NCI-H2196 (cell line): ENCODE data around the gene LRRC34.

Experiments
- DNase-seq: peaks from one replicate; lab custom pipeline; 2025; ENCODE audit not compliant: unreplicated experiment; lab: John Stamatoyannopoulos, UW

The LRRC34 gene, protein sequence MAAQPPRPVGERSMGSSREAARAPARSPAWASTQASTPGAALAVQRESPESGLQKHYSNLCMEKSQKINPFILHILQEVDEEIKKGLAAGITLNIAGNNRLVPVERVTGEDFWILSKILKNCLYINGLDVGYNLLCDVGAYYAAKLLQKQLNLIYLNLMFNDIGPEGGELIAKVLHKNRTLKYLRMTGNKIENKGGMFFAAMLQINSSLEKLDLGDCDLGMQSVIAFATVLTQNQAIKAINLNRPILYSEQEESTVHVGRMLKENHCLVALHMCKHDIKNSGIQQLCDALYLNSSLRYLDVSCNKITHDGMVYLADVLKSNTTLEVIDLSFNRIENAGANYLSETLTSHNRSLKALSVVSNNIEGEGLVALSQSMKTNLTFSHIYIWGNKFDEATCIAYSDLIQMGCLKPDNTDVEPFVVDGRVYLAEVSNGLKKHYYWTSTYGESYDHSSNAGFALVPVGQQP

DNA sequence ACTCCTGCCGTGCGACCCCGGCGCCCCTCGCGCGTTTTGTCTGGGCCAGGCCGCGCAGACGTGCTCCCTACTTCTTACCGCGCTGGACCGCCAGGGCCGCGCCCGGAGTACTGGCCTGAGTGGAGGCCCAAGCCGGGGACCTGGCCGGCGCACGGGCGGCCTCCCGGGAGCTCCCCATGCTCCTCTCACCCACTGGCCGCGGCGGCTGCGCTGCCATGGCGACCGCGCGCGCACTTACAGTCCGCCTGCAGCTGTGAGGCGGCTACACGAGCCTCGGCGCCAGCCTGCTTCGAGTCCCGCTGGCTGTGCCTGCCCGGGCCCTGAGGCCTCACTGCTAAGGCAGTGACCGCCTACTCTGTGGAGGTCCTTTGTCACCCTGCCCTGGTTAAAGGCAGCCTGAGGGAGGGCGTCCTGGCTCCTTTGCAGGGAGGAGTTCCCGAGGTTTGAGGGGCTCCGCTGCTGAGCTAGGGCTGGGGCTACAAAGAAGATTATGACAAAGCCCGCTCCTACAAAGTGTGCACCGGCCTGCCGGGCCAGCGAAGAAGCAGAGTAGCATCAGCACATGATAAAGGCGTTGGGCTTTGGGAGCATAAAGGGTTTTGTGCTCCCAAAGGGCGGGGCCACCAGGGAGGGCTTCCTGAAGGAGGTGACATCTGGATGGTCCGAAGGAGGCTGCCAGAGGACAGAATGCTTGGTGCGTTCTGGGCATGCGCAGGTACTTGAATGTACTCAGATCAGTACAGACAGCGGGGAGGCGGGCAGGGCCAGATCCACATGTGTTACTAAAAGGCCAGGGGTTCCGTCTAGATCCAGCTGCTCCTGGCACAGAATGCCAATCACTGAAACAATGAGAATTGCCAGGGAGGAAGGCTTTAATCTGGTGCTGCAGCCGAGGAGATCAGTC lies at the start of gene LRRC34, which contains the start of gene LRRIQ4:
TSS of gene LRRC34 (minus strand) at position 573 of the 904 bp plus-strand sequence. CDS start at position 217, 356 bp downstream.
TSS of gene LRRIQ4 (plus strand) at position 539 of the 904 bp plus-strand sequence. CDS start 9,052 bp downstream, outside the sequence.
- peak; percentile 97 for DNase-seq

DNA sequence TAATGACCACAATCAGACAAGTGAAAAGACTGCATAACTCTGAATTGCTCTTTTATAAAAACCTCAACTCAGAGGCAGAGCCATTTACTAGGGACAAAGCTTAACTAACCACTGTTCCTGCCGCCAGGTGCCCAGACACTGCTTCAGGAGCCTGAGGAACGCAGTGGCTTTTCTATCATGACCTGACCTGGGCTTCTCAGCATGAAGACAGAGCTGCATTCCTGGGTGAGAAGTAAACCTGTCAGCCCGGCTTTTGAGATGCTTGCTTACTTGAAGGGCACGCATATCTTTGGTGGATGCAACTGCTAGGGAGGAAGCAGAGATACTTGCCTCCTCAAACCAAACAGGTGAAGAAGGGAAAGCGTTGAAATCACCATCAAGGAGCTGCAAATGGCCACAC lies 49.2 kb upstream of the LRRC34 start:
- no peak for DNase-seq

DNA sequence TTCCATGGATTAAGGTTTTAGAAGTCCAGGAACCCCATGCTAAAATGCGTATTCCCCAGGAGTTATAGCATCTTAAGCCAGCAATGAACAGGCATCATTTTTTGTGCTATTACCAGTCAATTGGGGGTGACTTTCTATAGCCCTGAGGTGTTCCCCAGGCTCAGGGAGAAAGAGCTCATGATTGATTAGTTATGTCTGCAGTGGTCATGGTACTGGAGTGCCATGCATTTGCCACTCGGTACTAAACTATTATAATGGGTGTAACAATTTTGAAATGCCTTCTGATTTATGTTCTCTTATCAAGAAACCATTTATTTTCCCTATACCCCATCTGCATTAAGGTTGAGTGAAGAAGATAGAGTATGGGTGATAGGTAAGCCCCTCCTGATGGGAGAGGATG lies 45.1 kb upstream of the LRRC34 start:
- DNase-seq: no peak

DNA sequence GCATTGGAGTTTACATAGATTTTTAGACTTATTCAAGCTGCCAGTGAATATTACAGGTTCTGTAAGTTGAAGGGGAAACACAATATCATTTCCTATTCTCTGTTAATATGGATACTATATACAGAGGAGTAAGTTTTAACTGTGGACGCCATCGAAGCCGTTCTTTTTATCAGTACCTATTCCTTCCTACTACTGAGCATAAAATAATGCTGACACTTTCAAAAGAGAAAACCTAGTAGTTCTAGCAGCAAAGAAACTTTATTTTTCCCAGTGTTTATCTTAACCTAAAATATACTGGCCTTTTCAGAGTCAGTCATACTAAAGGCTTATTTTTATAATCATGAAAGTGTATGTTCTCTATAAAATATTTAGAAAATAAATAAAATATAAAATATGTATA lies 42.8 kb upstream of the LRRC34 start:
- DNase-seq: no peak

DNA sequence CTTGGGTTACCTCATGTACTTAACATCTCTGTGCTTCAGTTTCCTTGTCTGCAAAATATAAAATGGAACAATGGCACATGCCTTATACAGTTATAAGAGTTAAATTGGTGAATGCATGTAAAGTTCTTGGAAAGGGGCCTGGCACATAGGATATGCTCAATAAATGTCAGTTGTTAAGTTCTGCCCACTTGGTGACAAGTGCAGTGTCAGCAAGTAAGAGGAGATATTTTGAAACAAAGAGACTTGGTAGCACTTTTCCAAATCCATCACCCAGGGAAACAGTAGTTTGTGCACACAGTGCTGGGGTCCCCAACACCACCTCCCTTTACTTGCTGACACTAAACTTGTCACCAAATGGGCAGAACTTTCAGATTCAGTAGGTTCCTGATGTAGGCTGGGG lies 37.9 kb upstream of the LRRC34 start:
- DNase-seq: no peak

DNA sequence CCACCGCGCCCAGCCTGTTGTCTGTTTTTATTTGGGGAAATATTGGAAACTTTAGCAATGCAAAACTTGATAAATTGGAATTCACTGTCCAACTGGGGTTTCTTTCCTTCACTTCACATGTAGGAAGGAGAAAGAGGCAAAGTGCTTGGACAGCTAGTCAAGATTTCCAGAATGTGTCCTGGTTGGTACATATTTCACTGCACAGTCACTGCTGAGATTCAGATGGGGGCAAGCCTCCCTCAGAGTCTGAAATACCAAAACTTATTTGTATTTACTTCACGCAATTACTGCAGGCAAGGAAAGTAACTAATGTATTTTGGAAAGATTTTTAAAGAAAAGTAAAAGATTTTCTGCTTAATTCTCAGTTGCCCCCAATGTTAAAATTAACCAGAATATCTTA lies 36.0 kb upstream of the LRRC34 start:
- DNase-seq: no peak

DNA sequence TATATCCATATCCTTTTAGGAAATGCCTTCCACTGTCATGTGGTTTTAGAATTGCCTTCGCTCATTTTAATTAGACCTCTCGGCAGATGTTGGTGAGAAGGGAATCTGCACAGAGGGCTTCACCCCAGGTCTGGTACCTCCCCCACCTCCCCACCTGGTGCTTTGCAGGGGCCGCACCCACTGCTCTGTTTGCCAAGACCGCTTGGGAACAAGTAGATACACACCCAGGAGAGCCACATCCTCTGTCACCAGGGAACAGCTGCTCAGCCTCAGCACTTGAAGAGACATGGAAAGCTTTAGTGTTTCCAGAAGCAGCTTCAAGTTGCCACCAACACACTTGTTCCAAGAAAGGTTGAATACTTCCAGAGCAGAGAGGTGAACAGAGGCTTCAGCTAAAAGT lies 35.2 kb upstream of the LRRC34 start:
- DNase-seq: peak; percentile 53

DNA sequence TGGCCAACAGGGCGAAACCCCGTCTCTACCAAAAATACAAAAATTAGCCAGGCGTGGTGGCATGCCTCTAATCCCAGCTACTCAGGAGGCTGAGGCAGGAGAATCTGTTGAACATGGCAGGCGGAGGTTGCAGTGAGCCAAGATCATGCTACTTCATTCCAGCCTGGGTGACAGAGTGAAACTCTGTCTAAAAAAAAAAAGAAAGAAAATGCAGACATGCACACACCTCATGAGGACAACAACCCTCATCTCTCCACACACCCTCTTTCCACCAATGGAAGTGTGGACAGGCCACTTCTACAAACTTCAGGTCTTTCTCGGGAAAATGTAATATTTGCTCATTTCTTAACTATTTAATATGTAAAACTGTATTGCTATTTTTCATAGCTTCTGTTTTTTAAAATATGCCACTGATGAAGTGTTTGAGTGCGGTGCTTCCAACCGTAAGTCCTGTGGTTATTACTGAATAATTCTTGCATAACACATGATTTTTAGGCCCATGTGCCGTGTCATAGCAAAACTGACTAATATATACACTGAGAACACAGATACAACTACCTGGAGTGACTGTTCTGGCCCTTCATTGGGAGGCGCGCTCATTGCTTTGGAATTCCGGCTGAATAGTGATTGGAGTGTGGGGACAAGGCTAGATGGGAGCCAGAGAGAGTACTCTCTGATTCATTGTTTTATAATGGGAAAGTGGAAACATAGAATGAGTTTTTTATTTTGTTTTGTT lies 33.9 kb upstream of the LRRC34 start:
- DNase-seq: no peak

DNA sequence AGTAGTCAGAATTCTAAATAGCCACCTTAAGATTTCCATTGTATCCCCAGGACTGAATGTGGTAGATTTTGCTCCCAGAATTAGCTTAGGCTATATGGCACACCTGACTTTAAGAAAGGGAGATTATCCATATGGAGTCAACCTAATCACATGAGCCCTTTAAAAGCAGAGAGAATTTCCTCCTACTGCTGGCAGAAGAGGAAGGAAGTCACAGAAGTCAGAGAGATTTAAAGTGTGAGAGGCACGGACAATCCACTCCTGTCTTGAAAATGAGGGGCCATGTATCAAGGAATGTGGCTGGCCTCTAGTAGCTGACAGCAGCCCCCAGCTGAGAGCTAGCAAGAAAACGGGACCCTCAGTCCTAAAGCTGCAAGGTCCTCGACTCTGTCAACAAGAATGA lies 30.3 kb upstream of the LRRC34 start:
- DNase-seq: no peak

DNA sequence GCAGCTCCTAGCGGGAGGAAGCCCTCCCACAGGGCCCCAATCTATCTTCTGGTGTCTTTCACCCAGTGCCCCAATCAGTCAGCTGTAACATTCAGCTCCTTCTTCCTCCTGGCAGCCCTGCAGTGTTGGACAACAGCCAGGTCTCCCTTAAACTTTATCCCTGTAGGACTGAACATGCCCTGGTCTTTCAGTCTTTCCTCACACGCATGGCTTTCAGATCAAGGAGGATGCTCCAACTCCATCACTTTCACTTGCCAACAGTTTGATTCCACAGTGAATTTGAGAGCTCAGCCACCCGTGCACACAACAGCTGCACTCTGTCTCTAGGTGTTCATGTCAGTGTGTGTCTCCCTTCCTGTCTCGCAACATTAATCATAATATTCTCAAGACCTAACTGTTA lies 28.5 kb upstream of the LRRC34 start:
- peak; percentile 22 for DNase-seq

DNA sequence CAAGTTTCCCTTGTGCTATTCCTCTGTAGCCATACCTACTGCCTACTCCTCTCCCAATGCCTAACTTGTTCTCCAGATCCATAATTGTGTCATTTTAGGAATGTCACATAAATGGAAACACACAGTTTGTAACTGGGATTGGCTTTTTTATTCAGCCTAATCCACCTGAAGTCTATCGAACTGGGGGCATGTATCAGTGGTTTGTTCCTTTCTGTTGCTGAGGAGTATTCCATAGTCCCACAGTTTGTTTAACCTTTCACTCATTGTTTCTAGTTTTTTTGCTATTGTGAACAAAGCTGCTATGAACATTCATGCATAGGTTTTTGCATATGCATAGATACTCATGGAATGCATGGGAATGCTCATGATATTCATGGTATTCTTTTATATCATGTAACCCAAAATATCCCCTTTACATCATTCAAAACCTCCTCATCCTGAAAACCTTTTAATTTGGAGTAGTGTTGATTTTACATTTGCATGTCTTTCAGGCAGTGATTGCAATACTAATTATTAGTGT lies 25.9 kb upstream of the LRRC34 start:
- DNase-seq: no peak

DNA sequence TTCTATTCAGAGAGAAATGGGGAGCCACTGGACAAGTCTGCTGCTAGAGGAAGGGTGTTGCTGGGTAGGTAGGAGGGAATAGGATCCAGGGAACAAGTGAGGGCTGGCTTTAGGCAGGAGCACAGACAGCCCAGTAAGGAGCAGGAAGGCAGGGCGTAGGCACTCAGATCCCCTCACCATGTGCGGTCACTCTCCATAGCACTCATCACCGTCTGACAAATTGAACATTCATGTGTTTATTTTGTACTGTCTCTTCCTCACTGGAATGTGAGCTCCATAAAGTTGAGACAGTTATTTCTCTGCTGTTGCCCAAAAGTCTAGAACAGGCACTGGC lies 24.2 kb upstream of the LRRC34 start:
- DNase-seq: no peak

DNA sequence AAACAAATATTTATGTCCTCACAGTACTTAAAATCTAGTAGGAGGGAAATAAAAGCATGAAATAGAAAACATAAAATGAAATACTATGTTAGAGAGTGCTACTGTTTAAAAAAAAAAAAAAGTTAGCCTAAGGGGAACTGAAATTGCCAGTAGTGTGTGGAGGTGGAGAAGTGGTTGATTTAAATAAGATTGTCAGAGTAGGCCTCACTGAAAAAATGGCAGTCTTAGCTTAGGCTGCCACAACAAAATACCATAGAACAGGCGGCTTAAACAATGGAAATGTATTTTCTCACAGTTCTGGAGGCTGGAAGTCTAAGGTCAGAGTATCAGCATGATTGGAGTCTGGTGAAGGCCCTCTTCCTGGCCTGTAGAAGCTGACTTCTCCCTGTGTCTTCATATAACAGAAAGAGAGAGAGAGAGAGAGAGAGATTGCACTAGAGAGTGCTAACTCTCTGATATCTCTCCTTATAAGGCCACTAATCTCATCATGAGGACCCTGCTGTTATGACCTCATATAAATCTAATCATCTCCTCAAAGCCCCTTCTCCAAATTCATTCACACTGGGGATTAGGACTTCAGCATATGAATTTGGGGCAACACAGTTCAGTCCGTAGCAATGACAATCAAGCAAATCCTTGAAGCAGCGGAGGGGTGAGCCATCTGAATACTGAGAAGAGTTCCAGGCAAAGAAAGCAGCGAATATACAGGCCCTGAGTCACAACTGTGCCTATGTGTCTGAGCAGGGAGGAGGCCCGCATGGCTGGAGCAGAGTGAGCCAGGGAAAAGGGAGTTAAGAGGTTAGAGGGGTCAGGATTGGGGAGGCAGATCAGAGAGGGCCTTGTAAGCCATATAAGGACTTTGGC lies 23.6 kb upstream of the LRRC34 start:
- no peak for DNase-seq

DNA sequence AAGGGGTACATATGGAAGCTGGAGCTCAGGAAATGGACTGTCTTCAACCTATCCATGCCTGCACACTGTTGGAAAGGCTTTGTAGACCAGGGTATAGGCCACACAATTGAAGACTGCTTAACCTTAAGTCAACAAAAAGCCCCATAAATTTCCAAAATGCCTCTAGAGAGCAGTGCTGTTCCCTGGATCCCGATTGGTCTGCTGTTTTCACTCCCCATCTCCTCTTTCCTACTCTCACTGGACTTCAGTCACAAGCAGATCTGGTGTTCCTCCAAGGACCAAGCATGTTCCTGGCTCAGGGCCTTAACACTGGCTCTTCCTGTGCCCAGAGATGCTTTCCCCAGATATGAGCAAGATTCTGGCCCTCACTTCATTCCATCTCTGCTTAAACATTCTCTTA lies 22.8 kb upstream of the LRRC34 start:
- no peak for DNase-seq

DNA sequence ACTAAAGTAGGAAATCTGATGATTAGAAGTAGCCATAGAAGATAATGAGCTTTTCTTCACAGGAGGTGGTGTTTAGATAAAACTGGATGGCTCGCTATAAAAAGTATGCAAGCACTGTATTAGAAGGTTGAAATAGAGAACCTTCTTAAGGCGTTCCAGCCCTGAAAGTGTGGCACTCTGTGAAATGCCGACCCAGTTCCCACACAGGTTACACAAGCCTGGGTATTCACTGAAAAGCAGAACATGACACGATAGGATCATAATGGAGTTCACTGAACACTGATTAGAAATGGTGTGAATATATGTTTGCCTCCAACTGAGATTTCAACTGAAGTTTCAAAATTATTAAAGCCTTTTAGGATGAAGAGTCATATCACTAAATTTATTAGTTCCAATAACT lies 15.0 kb upstream of the LRRC34 start:
- DNase-seq: no peak

DNA sequence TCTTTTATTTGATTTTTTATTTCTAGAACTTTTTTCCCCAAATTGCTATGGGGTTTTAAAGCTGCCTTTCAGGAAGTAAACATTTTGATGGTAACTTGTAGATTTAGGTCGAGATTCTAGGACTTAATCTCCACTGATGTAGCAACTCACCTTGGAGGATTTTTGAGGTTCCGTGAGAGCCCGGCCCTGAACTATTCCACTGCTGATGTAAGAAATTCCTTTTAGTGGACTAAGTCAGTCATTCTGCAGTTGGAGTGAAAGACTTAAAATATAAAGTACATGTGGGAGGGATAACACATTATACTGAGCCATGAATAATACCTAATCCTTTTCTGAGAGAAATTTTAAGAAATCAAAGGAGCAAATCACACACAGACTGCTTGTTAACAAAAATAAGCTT lies 12.6 kb upstream of the LRRC34 start:
- no peak for DNase-seq

DNA sequence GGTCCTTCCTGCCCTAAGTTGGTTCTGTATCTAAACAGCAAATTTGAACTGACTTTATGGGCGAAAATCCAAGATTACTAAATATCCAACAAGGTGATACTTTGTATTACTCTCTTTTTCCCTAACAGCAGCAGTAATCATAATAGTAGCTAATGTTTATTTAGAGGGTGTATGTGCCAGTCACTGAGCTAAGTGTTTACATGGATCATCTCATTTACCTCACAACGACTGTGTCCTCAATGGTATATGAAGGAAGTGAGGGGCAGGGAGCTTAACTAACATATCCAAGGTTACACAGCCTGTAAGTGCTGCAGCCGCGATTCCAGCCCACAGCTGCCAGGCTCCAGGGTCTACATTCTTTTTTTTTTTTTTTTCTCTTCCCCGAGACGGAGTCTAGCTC lies 10.3 kb upstream of the LRRC34 start:
- peak; percentile 59 for DNase-seq

DNA sequence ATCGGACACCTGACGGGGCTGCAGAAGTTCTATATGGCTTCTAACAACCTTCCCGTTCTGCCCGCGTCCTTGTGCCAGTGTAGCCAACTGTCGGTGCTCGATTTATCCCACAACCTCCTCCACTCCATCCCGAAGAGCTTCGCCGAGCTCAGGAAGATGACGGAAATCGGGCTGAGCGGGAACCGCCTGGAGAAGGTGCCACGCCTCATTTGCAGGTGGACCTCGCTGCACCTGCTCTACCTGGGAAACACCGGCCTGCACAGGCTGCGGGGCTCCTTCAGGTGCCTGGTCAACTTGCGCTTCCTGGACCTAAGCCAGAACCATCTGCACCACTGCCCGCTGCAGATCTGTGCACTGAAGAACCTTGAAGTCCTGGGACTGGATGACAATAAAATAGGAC lies 9.8 kb upstream of the LRRC34 start:
- peak; percentile 72 for DNase-seq

DNA sequence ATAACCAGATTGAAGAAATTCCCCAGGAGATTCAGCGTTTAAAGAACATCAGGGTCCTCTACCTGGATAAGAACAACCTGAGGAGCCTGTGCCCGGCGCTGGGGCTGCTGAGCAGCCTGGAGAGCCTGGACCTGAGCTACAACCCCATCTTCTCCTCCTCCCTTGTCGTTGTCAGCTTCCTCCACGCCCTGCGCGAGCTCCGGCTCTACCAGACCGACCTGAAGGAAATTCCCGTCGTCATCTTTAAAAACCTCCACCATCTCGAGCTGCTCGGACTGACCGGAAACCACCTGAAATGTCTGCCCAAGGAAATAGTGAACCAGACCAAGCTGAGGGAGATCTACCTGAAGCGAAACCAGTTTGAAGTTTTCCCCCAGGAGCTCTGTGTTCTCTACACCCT lies 9.4 kb upstream of the LRRC34 start:
- peak; percentile 51 for DNase-seq

DNA sequence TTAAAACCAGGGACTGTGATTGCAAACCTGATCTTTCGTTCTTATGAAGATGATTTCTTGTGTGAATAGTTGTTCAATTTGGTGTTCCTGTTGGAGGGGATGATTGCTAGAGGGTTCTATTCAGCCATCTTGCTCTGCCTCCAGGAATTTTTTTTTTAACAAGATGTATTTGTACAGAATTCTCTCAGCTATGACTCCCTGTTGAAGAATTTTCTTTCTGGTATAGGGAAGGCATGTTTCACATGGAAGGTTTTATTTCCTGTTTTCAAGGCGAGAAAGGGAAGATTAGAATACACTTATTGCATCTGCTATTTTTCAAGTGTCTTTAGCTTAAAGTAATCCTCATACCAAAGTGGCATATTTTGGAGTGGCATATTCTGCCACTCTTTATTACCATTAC lies 5.6 kb upstream of the LRRC34 start:
- no peak for DNase-seq
